ENCODE data around the gene LKAAEAR1.

DNA sequence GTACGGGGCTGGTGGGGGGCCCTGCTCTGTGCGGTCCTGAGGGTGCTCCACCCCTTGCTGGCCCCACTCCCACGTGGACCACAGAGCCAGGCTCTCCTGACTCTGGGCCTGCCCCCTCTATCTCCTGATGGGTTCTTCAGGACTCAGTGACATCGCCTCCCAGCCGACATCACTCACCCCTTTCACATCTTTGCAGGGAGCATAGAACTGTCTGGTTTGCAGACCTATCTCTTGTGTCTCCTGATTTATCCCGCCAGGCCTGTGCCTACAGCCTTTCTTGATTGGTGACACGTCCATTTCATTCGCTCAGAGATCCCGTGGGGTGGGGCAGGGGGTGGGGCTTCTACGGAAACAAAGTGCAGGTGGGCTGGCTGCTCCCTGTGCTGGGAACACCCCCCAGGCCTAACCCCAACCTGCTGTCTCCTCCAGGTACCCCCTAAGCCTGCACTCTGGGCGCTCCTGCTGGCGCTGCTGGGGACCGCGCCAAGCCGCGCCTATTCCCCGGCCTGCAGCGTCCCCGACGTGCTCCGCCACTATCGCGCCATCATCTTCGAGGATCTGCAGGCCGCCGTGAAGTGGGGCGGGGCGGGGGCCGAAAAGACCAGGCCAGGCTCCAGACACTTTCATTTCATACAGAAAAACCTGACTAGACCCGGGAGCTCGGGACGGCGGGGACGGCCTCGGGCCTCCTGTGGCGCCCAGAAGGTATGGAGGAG lies 46.5 kb downstream of the LKAAEAR1 start:
- TF ChIP-seq CTCF (IDR thresholded peaks at IDR 0.05): no peak
- no peak for TF ChIP-seq POLR2A (IDR thresholded peaks at IDR 0.05)
